Activated CD4-positive, CD25-positive, alpha-beta regulatory T cell treated with anti-CD3 and anti-CD28 coated beads, Interleukin-2, amount 50 U/mL, for 24 hours (primary cell): ENCODE results near the gene MRPS10.
"Not testable (repeated sequence)": the region's sequence is repeated elsewhere in the genome, so short reads cannot be mapped to it uniquely, and the experiment has no call there.

Experiments used
- ATAC-seq, 2 donors: fragments of 150-1000 bp; cut with Tn5 transposase; one replicate each; pipeline ENCODE4 v1.10.0; 2021; ENCODE audit warnings: mild to moderate bottlenecking in 1 of 2, moderate library complexity in 1 of 2

The MRPS10 gene

GRCh38 chr6:42204768-42205282 lies 12.8 kb downstream of the MRPS10 start:
- no peak for ATAC-seq

DNA sequence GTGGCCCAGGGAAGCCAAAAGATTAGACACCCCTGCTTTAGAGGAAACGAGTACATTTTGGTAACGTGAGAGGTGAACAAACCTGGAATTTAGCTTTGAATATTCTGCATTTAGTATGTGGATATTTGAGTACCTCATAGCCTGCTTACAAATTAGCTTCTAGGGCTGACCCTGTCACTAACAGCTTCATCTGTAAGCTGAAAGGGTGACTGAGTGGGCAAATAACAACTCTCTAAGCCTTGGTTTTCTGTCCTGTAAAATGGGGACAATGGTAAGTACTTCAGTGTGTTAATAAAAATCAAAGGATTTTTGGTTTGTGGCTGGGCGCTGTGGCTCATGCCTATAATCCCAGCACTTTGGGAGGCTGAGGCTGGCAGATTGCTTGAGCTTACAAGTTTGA lies 14.5 kb downstream of the MRPS10 start:
- ATAC-seq, result no peak

GRCh38 chr6:42202131-42202915 lies 15.3 kb downstream of the MRPS10 start:
- ATAC-seq, result not testable (repeated sequence)

DNA sequence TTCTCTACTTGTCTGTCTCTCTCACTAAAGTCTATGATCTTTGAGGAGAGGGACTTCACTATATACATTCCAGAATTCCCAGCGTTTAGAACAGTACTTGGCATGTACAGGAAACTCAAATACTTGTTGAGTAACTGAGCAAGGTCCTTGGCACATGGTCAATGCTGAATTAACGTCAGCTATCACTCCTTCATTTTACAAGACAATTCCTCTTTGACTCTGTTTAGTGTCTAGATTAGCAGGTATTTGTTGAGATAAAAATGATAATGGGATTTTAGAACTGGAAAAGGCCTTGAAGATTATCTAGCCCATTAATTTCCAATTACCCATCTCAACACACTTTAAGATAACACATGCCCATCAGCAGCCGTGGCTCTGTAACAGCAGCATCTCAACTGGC lies 16.3 kb downstream of the MRPS10 start:
- ATAC-seq, result no peak

- ATAC-seq, result no peak
Measured at GRCh38 chr6:42200035-42200434, 17.6 kb downstream of the MRPS10 start.

GRCh38 chr6:42199106-42199981 lies 18.3 kb downstream of the MRPS10 start:
- no peak for ATAC-seq

DNA sequence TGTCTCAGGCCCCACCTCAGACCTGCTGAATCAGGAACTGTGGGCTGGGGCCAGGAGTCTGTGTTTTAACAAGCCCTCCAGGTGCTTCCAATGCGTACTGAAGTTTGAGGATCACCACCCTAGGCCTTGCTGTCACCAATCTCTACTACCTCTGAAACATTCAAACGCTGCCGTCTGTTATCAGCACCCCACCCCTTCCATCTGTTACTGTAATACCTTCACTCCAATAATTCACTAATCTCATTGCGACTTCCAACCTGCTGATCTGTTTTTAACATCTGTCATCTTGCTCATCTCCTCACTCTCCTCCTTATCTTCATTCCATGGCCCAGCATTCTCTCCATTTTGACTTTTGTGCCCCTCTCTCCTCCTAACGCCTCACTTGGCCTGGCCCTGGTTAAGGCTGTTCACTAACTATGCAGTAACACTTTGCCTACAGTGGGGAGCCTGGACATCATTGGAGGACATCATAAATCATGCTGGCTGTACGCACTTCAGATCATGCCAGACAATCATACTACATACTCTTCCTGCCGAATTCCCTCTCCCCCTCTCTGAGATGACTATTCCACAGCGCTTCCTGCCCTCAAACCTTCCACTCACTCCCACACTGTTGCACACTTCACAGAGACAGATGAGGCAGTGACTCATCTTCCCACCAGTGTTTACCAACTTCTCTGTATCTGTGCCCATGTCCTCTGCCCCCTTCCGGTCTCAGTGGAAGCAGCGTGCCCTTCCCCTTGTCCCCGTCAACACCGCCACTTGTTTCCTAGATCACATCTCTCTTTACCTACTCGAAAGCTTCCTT lies 19.9 kb downstream of the MRPS10 start:
- ATAC-seq, result peak; percentile 51 to 53

GRCh38 chr6:42195415-42195814 lies 22.2 kb downstream of the MRPS10 start:
- ATAC-seq, result no peak

GRCh38 chr6:42194056-42194455 lies 23.6 kb downstream of the MRPS10 start:
- ATAC-seq, result no peak

- no peak for ATAC-seq
Measured at GRCh38 chr6:42193491-42193894, 24.2 kb downstream of the MRPS10 start.

- not testable (repeated sequence) for ATAC-seq
Measured at GRCh38 chr6:42192385-42192784, 25.3 kb downstream of the MRPS10 start.

- ATAC-seq, result no peak
Measured at GRCh38 chr6:42190554-42191183, 27.0 kb downstream of the MRPS10 start.

DNA sequence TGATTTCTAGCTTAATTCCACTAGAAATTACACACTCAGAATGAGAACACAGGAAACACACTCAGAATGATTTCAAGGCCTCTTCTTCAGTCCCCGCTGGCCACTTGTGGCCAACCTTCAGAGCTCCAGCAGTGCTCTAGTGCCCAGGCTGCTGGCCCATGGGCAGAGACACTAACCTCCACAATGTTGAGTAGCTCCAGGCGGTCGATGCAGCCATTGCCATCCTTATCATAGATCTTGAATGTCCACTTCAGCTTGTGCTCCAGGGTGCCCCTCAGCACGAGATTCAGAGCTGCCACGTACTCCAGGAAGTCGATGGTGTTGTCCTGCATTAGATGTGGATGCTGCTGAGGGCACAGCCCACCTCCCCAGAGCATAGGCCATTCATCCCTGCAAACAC lies 29.3 kb downstream of the MRPS10 start:
- ATAC-seq, result no peak

- ATAC-seq, result no peak
Measured at GRCh38 chr6:42185597-42185996, 32.1 kb downstream of the MRPS10 start.

GRCh38 chr6:42184475-42184874 lies 33.2 kb downstream of the MRPS10 start:
- ATAC-seq, result no peak

DNA sequence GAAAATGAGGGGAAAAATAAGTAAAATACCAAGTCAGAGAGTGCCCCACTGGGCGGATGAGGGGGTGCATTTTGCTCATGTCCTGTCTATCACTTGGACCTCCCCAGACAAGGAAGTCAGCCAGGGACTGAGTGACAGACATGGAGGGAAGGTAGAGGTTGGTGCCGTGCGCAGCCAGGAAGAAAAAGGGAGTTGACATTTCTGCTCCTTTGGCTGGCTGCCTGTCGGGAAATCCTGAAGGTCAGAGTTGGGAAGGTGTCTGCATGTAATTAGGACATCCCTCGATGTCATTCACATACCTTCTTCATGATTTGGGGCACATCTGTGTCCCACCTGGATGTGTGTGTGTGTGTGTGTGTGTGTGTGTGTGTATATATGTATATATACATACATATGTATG lies 35.6 kb downstream of the MRPS10 start:
- no peak for ATAC-seq

- peak; percentile 58 to 83 for ATAC-seq
Measured at GRCh38 chr6:42179945-42180313, 37.7 kb downstream of the MRPS10 start.

DNA sequence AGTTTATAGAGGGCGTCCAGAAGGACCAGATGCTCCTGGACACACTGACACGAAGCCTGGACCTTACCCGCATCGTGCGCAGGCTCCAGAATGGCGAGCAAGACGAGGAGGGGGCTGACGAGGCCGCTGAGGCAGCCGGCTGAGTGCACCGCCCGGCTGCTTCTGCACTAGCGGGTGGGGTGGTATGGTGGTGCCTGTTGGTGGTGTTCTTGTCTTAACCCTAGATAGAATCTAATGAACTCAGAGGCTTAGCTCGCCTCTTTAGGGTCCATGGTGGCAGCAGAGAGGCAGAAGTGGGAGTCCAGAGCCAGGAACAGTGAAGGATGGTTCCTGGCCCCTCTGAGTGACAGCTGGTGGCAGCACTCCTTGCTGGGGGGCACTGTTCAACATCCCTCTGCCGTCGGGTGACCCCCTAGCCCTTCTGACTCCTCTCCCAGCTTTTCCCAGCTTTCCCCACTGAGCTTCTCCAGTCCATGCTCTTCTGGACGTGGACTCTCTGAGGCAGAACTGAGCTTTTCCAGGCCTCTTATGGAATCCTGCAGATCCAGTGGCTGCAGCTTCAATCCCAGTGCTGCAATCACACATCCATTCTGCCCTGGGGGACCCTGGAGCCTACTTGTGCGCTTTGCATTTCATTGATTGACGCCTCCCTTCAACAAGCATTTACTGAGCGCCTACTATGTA lies 38.3 kb downstream of the MRPS10 start:
- ATAC-seq, result no peak

- ATAC-seq, result no peak
Measured at GRCh38 chr6:42177514-42178364, 39.9 kb downstream of the MRPS10 start.

DNA sequence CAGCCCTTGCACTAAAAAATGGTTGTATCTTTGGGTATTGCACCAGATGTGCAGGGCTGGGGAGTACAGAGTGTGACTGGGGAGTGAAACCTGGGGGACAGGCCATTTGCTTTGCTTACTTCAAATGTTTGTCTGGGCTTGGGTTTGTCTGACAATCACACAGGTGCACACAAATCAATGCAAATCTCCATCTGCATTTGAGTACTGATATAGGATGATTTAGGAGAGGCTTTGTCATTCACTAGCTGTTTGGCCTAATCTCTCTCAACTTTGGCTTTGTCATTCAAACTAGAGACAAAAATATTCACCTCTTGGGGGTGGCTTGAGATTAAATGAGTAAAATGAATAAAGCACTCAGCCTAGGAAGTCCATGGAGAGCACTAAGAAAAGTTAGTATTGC lies 40.7 kb downstream of the MRPS10 start:
- no peak for ATAC-seq

DNA sequence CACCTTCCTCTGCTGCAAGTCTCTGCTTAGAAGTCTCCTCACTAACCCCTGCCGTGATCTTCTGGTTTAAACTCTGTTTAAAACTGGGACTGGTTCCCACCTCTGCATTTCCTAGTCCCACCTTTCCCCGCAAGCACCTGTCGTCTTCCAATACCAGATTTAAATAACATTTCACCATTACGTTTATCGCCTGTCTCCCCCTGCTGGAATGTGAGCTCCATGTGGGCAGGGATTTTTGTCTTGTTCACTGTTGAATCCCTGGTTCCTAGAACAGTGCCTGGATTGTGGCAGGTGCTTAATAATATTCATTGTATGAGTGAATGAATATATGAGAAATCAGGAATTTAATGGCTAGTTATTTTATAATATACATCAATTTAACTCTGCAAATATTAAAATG lies 41.8 kb downstream of the MRPS10 start:
- ATAC-seq, result no peak
